Brain microvascular endothelial cell (primary cell): ENCODE data around the gene ZNRF1.
A peak's percentile ranks its signal among the peaks of the same experiment; 100 is the strongest.
"Not testable (repeated sequence)": the region's sequence is repeated elsewhere in the genome, so short reads cannot be mapped to it uniquely, and the experiment has no call there.

Experiments
- DNase-seq: peaks from one replicate; pipeline ENCODE4 v3.0.0-alpha.2; 2020
- H3K27ac ChIP-seq: fragments of 250-450 bp; sonication (Bioruptor Pico); 2 replicates; pipeline ENCODE4 v1.5.1; 2020; ENCODE audit warnings: mild to moderate bottlenecking, moderate library complexity
- H3K27me3 ChIP-seq: fragments of 250-450 bp; sonication (Bioruptor Pico); replicated peaks from 2 replicates; pipeline ENCODE4 v1.5.1; 2020; ENCODE audit warnings: mild to moderate bottlenecking
- H3K36me3 ChIP-seq: fragments of 250-450 bp; sonication (Bioruptor Pico); replicated peaks from 2 replicates; pipeline ENCODE4 v1.5.1; 2020; ENCODE audit warnings: mild to moderate bottlenecking
- H3K4me3 ChIP-seq: 2 replicates; pipeline ENCODE4 v1.5.1; 2011; ENCODE audit warnings: low read depth, mild to moderate bottlenecking, control low read depth, low read length, moderate library complexity
- in situ Hi-C: cut with HindIII; loops from 2 replicates; pipeline ENCODE4 v1.10.0; 2017; ENCODE audit warnings: low sequenced_read_pairs, low pct_ligation_motif_present
- TF ChIP-seq, protein P1 (sequence below): IDR thresholded peaks from 2 replicates; pipeline ENCODE4 v1.5.1; 2011; ENCODE audit warnings: low read depth, mild to moderate bottlenecking, moderate library complexity, low read length, control low read depth, inconsistent platforms; ENCODE audit errors: missing control alignments

The ZNRF1 gene

DNA sequence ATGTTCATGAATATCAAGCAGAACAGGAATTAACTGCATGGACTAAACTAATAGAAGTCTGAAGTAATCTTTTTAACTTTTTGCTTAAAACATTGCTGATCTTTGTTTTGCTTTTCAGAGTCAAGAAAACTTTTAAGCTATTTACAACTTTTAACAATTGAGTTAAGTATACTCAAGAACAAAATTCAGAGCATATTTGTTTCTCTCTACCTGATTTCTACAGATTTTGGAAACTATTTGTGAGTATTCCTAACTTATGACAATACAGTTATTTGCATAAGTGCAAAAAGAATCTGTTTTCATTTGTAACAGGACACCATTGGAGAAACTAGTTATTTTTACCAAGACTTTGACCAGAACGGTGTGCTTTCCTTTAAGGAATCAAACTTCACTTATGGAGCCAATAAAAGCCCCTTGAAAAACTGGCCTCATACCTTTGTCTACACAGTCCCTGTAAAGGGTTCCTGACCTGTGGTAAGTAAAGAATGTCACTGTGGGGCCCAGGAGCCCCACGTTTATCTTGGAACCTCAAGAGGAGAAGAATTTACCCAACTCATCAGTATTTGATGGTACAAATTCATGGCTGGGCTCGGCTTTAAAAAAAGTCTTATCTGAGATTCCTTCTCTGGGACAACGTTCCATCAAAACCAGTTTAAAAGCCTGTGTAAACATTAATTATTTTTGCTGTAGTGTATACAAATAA lies 129.0 kb downstream of the ZNRF1 start:
- H3K36me3 ChIP-seq = no peaks in the 10 kb centered on the region
- DNase-seq = no peak
- H3K27me3 ChIP-seq = no peaks in the 10 kb centered on the region
- TF ChIP-seq, protein P1, sequence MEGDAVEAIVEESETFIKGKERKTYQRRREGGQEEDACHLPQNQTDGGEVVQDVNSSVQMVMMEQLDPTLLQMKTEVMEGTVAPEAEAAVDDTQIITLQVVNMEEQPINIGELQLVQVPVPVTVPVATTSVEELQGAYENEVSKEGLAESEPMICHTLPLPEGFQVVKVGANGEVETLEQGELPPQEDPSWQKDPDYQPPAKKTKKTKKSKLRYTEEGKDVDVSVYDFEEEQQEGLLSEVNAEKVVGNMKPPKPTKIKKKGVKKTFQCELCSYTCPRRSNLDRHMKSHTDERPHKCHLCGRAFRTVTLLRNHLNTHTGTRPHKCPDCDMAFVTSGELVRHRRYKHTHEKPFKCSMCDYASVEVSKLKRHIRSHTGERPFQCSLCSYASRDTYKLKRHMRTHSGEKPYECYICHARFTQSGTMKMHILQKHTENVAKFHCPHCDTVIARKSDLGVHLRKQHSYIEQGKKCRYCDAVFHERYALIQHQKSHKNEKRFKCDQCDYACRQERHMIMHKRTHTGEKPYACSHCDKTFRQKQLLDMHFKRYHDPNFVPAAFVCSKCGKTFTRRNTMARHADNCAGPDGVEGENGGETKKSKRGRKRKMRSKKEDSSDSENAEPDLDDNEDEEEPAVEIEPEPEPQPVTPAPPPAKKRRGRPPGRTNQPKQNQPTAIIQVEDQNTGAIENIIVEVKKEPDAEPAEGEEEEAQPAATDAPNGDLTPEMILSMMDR = no peak
- in situ Hi-C loops = no loop called here
- H3K27ac ChIP-seq = no peak overlapping the region
- H3K4me3 ChIP-seq = no peak overlapping the region

DNA sequence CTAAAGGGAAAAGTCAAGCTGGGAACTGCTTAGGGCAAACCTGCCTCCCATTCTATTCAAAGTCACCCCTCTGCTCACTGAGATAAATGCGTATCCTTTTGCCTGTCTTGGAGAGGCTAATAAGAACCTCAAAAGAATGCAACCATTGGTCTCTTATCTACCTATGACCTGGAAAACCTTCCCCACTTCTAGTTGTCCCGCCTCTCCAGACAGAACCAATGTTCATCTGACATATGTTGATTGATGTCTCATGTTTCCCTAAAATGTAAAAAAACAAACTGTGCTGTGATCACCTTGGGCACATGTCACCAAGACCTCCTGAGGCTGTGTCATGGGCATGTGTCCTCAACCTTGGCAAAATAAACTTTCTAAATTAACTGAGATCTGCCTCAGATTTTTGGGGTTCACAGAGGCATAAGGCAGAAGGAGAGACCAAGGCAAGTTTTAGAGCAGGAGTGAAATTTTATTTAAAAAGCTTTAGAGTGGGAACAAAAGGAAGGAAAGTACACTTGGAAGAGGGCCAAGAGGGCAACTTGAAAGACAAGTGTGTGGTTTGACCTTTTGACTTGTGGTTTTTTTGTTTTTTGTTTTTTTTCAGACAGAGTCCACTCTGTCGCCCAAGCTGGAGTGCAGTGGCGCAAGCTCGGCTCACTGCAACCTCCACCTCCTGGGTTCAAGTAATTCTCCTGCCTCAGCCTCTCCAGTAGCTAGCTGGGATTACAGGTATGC lies 130.8 kb downstream of the ZNRF1 start:
- H3K27me3 ChIP-seq, H3K4me3 ChIP-seq, DNase-seq, H3K36me3 ChIP-seq, H3K27ac ChIP-seq, in situ Hi-C loops: not testable (repeated sequence)

DNA sequence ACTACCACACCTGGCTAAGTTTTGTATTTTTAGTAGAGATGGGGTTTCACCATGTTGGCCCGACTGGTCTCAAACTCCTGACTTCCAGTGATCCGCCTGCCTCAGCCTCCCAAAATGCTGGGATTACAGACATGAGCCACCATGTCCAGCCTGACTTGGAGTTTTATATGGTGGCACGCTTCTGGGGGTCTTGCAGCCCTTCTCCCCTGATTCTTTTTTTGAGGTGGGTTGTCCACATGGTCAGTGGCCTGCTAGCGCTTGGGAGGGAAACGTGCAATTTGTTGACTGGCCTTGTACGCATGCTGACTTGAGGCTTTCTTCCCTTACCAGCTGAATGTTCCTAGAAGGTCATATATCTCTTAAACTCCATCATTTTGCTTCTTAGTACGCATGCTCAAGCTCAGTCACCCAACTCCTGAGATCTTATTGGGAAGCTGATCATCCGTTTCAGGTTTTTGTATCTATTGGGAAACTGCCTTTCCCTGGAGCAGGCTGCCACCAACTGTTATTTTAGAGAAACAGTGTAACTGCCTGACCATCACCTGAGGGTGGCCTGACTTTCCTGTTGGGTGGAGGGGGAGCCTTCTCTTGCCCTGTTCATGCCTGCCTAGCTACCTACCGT lies 131.4 kb downstream of the ZNRF1 start:
- no peak for DNase-seq
- H3K4me3 ChIP-seq = no peak overlapping the region
- in situ Hi-C loops = no loop called here

DNA sequence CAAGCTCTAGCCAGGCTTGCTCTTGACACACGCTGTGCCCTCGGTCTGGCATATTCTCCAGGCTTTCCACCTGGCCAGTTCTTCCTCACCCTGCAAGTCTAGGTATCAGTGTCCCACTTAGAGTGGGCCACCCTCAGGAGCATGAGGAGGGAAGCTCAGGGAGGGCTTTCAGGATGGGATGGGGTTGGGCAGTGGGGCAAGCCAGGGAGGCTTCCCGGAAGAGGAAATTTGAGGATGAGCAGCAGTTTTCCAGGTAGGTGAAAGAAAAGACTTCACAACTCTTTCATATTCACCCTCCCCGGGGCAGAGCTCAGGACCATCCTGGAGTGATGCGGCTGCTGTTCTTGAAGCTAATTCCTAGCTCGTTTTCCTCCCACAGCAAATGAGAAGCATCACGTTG lies 132.3 kb downstream of the ZNRF1 start:
- TF ChIP-seq, protein P1 = no peak
- H3K27me3 ChIP-seq = no peaks in the 10 kb centered on the region
- no peak overlapping the region for H3K4me3 ChIP-seq
- DNase-seq = no peak
- in situ Hi-C loops = no loop called here
- H3K27ac ChIP-seq = no peak overlapping the region
- no peaks in the 10 kb centered on the region for H3K36me3 ChIP-seq

More for the DNA sequence above, 131.4 kb downstream of the ZNRF1 start:
- TF ChIP-seq, protein P1 = no peak
- no peaks in the 10 kb centered on the region for H3K27me3 ChIP-seq
- no peaks in the 10 kb centered on the region for H3K36me3 ChIP-seq
- H3K27ac ChIP-seq = no peak overlapping the region

DNA sequence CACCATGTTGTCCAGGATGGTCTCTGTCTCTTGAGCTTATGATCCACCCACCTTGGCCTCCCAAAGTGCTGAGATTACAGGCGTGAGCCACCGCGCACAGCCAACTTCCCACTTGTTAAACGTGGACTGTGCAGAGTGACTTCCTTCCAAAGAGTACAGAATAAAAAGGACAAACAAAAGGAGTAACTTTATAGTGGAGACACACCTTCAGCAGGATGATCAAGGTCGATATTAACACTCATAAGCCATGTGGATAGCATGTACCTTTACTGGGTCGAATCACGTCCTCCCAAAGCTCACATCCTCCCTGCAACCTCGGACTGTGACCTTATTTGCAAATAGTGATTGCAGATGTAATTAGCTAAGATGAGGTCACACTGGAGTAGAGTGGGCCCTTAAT lies 139.4 kb downstream of the ZNRF1 start:
- in situ Hi-C loops = no loop called here
- no peaks in the 10 kb centered on the region for H3K36me3 ChIP-seq
- no peak overlapping the region for H3K4me3 ChIP-seq
- TF ChIP-seq, protein P1 = no peak
- H3K27ac ChIP-seq = no peak overlapping the region
- H3K27me3 ChIP-seq = no peaks in the 10 kb centered on the region
- no peak for DNase-seq

DNA sequence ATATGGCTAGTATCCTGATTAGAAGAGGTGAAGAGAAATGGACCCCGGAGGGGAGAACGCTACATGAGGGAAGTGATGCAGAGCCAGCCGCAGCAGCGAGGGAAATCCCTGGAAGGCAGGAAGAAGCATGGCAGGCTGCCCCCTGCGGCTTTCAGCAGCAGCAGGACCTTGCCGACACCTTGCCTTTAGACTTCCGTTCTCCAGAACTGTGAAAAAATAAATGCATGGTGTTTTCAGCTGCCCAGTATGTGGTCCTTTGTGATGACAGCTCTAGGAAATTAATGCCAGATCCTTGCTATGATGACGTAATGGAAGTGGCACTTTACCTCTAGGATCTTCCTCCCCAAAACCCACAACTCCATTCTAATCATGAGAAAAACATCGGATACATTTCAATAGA lies 139.8 kb downstream of the ZNRF1 start:
- no peak overlapping the region for H3K4me3 ChIP-seq
- TF ChIP-seq, protein P1 = no peak
- H3K36me3 ChIP-seq = no peaks in the 10 kb centered on the region
- no peak overlapping the region for H3K27ac ChIP-seq
- peak; percentile 27 for DNase-seq
- no peaks in the 10 kb centered on the region for H3K27me3 ChIP-seq
- in situ Hi-C loops = no loop called here
